HepG2 (cell line): Measurements from ENCODE around the gene ZKSCAN4. TPM values are rescaled to one million over a fixed set of nuclear protein-coding genes. Genes with fewer than 3 reads are reported as not detected.

Source experiments
- NFATC3 ChIP-seq: sonication (generic); formaldehyde crosslinking; IDR thresholded peaks from 2 replicates; pipeline ENCODE4 v1.5.1; 2020; ENCODE audit warnings: mild to moderate bottlenecking, missing genetic modification reagents
- PHF21A ChIP-seq: sonication (generic); formaldehyde crosslinking; IDR thresholded peaks from 2 replicates; pipeline ENCODE4 v1.5.0; 2020; ENCODE audit warnings: mild to moderate bottlenecking, missing genetic modification reagents
- RAD51 ChIP-seq: fragments of 450-650 bp; IDR thresholded peaks from 2 replicates; pipeline ENCODE4 v1.6.1; 2016; ENCODE audit warnings: borderline replicate concordance
- SNRNP70 ChIP-seq: fragments of 200-400 bp; formaldehyde crosslinking; IDR thresholded peaks from 2 replicates; pipeline ENCODE4 v1.6.1; 2017; ENCODE audit warnings: mild to moderate bottlenecking, low read depth, low read length, moderate library complexity
- SP2 ChIP-seq: sonication (generic); formaldehyde crosslinking; IDR thresholded peaks from 2 replicates; pipeline ENCODE4 v1.5.1; 2020; ENCODE audit warnings: mild to moderate bottlenecking, missing genetic modification reagents
- SRF ChIP-seq: IDR thresholded peaks from 2 replicates; pipeline ENCODE4 v1.6.1; 2011; ENCODE audit warnings: mild to moderate bottlenecking, low read depth, low read length, moderate library complexity
- STAG1 ChIP-seq: sonication (generic); formaldehyde crosslinking; IDR thresholded peaks from 2 replicates; pipeline ENCODE4 v1.4.0; 2020; ENCODE audit warnings: missing genetic modification reagents
- THYN1 ChIP-seq: sonication (generic); formaldehyde crosslinking; IDR thresholded peaks from 2 replicates; pipeline ENCODE4 v1.8.1; 2023; ENCODE audit warnings: low read depth, mild to moderate bottlenecking, moderate library complexity, missing genetic modification reagents, borderline replicate concordance
- TOE1 ChIP-seq: sonication (generic); formaldehyde crosslinking; IDR thresholded peaks from 2 replicates; pipeline ENCODE4 v1.4.0; 2020; ENCODE audit warnings: mild to moderate bottlenecking, missing genetic modification reagents
- polyA plus RNA-seq, 8 experiments: library from polyadenylated mRNA; depleted of rRNA in 3 of 8; stranded (reverse) in 7 of 8; unstranded in 1 of 8; fragments of >200 nt; fragmentation: Illumina TruSeq in 4 of 8; extraction: Trizol in 4 of 8; gene quantifications; 2 replicates each; pipeline versions ENCODE4 v1.2.1 to v1.2.3, GENCODE V29; 2011 to 2016; ENCODE audit warnings: low read depth in 4 of 8, missing spikeins in 1 of 8, mixed read lengths in 1 of 8; ENCODE audit not compliant: insufficient read depth in 1 of 8
- total RNA-seq, 5 experiments: library from RNA; depleted of rRNA; stranded (reverse); fragments of >200 nt; fragmentation: Illumina TruSeq; extraction: Trizol; gene quantifications; 2 replicates each; pipeline ENCODE4 v1.2.3, GENCODE V29; 2016; ENCODE audit warnings: low read depth in 1 of 5
- TF ChIP-seq, protein P1 (sequence below): sonication (generic); formaldehyde crosslinking; IDR thresholded peaks from 2 replicates; pipeline ENCODE4 v1.4.0; 2020; ENCODE audit warnings: missing genetic modification reagents, borderline replicate concordance
- TF ChIP-seq, protein P2 (sequence below): sonication (generic); formaldehyde crosslinking; IDR thresholded peaks from 2 replicates; pipeline ENCODE4 v1.8.1; 2023; ENCODE audit warnings: mild to moderate bottlenecking, missing genetic modification reagents
- TF ChIP-seq, protein P3 (sequence below): sonication (generic); formaldehyde crosslinking; IDR thresholded peaks from 2 replicates; pipeline ENCODE4 v1.8.1; 2023; ENCODE audit warnings: mild to moderate bottlenecking, inconsistent platforms, moderate library complexity, missing genetic modification reagents, borderline replicate concordance
- TF ChIP-seq, protein P4 (sequence below): sonication (generic); formaldehyde crosslinking; IDR thresholded peaks from 2 replicates; pipeline ENCODE4 v1.8.0; 2023; ENCODE audit warnings: mild to moderate bottlenecking, missing genetic modification reagents
- TF ChIP-seq, protein P5 (sequence below): sonication (generic); formaldehyde crosslinking; IDR thresholded peaks from 2 replicates; pipeline ENCODE4 v1.5.1; 2020; ENCODE audit warnings: mild to moderate bottlenecking, missing genetic modification reagents, moderate library complexity

The ZKSCAN4 gene
- total and polyA plus RNA-seq, 2 of the 13 experiments (the other 11 are each of a cell fraction or from before 2014, with no cell fraction given), result 2.9 to 7.8 TPM

DNA sequence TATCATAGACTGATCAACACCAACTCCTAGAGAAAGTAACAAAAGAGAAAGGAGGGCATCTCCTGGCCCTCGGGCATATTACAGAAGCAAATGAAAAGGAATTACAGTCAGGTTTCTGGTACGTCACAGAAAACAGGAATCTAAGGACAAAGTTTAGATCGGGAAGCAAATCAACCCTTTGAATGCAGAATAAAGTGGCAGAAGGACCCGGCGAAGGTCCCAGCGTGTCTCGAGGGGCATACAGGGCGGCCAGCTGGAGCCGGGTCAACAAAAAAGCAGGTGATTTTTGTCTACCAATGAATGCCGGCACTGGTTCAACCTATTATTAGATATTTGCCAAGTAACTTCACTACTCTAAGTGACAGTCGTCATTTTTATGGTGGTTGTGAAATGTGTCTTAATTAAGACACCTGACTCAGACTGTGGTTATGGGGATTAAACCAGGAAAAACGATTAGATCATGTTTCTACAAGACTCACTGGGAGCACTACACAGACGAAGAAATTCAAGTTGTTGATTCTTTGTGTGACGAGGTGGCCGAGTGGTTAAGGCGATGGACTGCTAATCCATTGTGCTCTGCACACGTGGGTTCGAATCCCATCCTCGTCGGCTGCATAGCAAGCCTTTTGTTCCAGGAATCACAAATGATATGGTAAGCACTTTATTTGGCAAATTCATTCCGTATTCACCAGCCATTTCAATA lies 39.4 kb downstream of the ZKSCAN4 start (continued):
- TF ChIP-seq, protein P1, sequence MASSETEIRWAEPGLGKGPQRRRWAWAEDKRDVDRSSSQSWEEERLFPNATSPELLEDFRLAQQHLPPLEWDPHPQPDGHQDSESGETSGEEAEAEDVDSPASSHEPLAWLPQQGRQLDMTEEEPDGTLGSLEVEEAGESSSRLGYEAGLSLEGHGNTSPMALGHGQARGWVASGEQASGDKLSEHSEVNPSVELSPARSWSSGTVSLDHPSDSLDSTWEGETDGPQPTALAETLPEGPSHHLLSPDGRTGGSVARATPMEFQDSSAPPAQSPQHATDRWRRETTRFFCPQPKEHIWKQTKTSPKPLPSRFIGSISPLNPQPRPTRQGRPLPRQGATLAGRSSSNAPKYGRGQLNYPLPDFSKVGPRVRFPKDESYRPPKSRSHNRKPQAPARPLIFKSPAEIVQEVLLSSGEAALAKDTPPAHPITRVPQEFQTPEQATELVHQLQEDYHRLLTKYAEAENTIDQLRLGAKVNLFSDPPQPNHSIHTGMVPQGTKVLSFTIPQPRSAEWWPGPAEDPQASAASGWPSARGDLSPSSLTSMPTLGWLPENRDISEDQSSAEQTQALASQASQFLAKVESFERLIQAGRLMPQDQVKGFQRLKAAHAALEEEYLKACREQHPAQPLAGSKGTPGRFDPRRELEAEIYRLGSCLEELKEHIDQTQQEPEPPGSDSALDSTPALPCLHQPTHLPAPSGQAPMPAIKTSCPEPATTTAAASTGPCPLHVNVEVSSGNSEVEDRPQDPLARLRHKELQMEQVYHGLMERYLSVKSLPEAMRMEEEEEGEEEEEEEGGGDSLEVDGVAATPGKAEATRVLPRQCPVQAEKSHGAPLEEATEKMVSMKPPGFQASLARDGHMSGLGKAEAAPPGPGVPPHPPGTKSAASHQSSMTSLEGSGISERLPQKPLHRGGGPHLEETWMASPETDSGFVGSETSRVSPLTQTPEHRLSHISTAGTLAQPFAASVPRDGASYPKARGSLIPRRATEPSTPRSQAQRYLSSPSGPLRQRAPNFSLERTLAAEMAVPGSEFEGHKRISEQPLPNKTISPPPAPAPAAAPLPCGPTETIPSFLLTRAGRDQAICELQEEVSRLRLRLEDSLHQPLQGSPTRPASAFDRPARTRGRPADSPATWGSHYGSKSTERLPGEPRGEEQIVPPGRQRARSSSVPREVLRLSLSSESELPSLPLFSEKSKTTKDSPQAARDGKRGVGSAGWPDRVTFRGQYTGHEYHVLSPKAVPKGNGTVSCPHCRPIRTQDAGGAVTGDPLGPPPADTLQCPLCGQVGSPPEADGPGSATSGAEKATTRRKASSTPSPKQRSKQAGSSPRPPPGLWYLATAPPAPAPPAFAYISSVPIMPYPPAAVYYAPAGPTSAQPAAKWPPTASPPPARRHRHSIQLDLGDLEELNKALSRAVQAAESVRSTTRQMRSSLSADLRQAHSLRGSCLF (CRISPR knock-in tag), result no peak; the same call in 1 of the 2 replicates
- TF ChIP-seq, protein P2, sequence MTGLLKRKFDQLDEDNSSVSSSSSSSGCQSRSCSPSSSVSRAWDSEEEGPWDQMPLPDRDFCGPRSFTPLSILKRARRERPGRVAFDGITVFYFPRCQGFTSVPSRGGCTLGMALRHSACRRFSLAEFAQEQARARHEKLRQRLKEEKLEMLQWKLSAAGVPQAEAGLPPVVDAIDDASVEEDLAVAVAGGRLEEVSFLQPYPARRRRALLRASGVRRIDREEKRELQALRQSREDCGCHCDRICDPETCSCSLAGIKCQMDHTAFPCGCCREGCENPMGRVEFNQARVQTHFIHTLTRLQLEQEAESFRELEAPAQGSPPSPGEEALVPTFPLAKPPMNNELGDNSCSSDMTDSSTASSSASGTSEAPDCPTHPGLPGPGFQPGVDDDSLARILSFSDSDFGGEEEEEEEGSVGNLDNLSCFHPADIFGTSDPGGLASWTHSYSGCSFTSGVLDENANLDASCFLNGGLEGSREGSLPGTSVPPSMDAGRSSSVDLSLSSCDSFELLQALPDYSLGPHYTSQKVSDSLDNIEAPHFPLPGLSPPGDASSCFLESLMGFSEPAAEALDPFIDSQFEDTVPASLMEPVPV (CRISPR knock-in tag), result 0 out of 2 replicates have a peak, but pooled peaks have one; percentile 39
- TF ChIP-seq, protein P3, sequence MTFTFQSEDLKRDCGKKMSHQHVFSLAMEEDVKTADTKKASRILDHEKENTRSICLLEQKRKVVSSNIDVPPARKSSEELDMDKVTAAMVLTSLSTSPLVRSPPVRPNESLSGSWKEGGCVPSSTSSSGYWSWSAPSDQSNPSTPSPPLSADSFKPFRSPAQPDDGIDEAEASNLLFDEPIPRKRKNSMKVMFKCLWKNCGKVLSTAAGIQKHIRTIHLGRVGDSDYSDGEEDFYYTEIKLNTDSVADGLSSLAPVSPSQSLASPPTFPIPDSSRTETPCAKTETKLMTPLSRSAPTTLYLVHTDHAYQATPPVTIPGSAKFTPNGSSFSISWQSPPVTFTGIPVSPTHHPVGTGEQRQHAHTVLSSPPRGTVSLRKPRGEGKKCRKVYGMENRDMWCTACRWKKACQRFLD (CRISPR knock-in tag), result no peak
- TF ChIP-seq STAG1 (CRISPR knock-in tag) (peak; percentile 44), RAD51 (no peak), TOE1 (peak; percentile 22; the same call in 1 of the 2 replicates), SRF (no peak), SNRNP70 (no peak), SP2 (CRISPR knock-in tag) (no peak), THYN1 (no peak), PHF21A (CRISPR knock-in tag) (peak; percentile 31; the same call in 1 of the 2 replicates), NFATC3 (CRISPR knock-in tag) (no peak)
- TF ChIP-seq, protein P4, sequence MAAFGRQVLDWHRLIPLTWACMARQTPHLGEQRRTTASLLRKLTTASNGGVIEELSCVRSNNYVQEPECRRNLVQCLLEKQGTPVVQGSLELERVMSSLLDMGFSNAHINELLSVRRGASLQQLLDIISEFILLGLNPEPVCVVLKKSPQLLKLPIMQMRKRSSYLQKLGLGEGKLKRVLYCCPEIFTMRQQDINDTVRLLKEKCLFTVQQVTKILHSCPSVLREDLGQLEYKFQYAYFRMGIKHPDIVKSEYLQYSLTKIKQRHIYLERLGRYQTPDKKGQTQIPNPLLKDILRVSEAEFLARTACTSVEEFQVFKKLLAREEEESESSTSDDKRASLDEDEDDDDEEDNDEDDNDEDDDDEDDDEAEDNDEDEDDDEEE (CRISPR knock-in tag), result 0 out of 2 replicates have a peak, but pooled peaks have one; percentile 59
- TF ChIP-seq, protein P5, sequence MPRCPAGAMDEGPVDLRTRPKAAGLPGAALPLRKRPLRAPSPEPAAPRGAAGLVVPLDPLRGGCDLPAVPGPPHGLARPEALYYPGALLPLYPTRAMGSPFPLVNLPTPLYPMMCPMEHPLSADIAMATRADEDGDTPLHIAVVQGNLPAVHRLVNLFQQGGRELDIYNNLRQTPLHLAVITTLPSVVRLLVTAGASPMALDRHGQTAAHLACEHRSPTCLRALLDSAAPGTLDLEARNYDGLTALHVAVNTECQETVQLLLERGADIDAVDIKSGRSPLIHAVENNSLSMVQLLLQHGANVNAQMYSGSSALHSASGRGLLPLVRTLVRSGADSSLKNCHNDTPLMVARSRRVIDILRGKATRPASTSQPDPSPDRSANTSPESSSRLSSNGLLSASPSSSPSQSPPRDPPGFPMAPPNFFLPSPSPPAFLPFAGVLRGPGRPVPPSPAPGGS (CRISPR knock-in tag), result no peak
